Astrocyte of the cerebellum (primary cell): ENCODE measurements around the gene TTLL5.
"Not testable (repeated sequence)": the region's sequence is repeated elsewhere in the genome, so short reads cannot be mapped to it uniquely, and the experiment has no call there.

Experiments
- DNase-seq: peaks from one replicate; pipeline ENCODE4 v3.0.0-alpha.2; 2011; ENCODE audit warnings: low read depth
- H3K4me3 ChIP-seq: 2 replicates; pipeline ENCODE4 v1.5.1; 2011; ENCODE audit warnings: mild to moderate bottlenecking, low read depth, low read length, moderate library complexity
- CTCF ChIP-seq: IDR thresholded peaks from 2 replicates; pipeline ENCODE4 v1.5.1; 2012; ENCODE audit warnings: low read length, low read depth, moderate library complexity, mild to moderate bottlenecking; ENCODE audit errors: missing control alignments
- in situ Hi-C: cut with HindIII; loops from 2 replicates; pipeline ENCODE4 v1.10.0; 2017; ENCODE audit warnings: low sequenced_read_pairs

Gene TTLL5

DNA sequence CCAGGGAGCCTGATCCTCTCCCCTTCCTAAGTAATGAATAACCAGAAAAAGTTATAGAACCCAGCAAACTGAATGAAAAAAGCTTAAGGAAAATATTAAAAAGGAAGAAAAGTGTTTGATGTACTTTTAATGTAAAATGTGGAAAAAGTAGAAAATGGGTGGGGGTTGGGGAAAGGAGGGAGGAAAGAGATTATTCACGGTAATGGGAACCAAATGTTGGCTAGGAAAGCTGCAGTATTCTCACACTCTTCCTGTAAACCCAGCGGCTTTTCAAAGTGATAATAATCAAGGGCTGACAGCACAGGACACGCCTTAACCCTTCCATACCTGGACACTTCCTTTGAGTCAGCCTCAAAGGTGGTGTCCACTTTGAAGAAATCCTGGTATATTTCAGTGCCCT lies 181.5 kb downstream of the TTLL5 start:
- H3K4me3 ChIP-seq = no peak overlapping the region
- in situ Hi-C loops = no loop called here
- no peak for TF ChIP-seq CTCF
- no peak for DNase-seq

GRCh38 chr14:75844486-75844885 lies 183.4 kb downstream of the TTLL5 start:
- no peak for TF ChIP-seq CTCF
- DNase-seq = no peak
- in situ Hi-C loops = no loop called here
- no peak overlapping the region for H3K4me3 ChIP-seq

DNA sequence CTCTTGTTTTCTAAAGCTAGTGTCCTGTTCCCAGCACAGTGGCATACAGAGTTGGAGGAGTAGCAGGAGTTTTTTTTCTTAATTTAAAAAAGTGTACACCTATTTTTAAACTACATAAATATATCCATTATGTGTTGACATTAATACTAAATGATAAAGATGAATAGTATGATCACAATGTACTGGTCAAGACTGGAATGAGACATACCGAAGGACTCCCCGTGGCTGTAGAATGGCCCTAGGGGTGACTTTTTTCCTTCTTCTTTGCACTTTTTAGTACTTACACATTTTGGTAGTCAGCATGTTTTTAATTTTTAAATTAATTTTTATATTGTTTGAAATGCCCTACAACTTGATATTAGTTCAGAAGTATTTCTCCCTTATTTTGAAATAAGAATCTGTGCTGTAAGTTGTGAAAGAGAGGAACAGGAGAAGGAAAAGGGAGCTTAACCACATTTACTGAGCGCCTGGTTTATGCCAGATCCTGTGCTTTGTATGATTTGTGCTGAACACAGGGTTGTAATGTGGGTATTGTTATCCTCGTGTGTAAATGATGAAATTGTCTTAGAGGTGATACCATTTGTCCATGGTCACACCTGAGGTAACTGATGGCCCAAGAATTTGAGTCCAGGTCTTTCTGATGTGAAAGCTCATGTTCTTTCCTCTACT lies 184.2 kb downstream of the TTLL5 start:
- TF ChIP-seq CTCF = no peak
- in situ Hi-C loops = no loop called here
- no peak overlapping the region for H3K4me3 ChIP-seq
- DNase-seq = no peak

GRCh38 chr14:75846694-75847093 lies 185.6 kb downstream of the TTLL5 start:
- DNase-seq, in situ Hi-C loops, H3K4me3 ChIP-seq: not testable (repeated sequence)

DNA sequence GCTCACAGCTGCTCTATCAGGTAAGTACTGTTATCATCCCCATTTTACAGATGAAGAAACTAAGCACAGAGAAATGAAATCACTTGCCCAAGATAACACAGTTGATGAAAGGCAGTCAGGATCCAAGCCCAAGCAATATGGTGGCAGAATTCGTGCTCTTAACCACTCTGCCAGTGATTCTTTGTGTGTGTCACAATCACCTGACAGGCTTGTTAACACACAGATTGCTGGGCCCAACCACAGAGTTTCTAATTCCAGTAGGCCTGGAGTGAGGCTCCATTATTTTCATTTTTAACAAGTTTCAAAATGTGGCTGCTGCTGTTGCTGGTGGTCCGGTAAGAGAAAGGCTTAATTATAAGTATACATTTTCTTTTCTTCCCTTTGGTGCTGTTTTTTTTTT lies 186.5 kb downstream of the TTLL5 start:
- H3K4me3 ChIP-seq = no peak overlapping the region
- no peak for DNase-seq
- in situ Hi-C loops = no loop called here
- TF ChIP-seq CTCF = no peak

GRCh38 chr14:75848167-75848913 lies 187.3 kb downstream of the TTLL5 start:
- in situ Hi-C loops = no loop called here
- no peak overlapping the region for H3K4me3 ChIP-seq
- DNase-seq = no peak
- no peak for TF ChIP-seq CTCF

GRCh38 chr14:75849300-75849895 lies 188.4 kb downstream of the TTLL5 start:
- in situ Hi-C loops = no loop called here
- H3K4me3 ChIP-seq = no peak overlapping the region
- TF ChIP-seq CTCF = no peak
- DNase-seq = no peak
